Activated T-cell treated with anti-CD3 and anti-CD28 coated beads for 24 hours (primary cell): Measurements from ENCODE around the gene JAKMIP3.

Experiments
- DNase-seq: peaks from one replicate; pipeline ENCODE4 v3.0.0-alpha.2; 2020; ENCODE audit warnings: low read depth

JAKMIP3 gene

DNA sequence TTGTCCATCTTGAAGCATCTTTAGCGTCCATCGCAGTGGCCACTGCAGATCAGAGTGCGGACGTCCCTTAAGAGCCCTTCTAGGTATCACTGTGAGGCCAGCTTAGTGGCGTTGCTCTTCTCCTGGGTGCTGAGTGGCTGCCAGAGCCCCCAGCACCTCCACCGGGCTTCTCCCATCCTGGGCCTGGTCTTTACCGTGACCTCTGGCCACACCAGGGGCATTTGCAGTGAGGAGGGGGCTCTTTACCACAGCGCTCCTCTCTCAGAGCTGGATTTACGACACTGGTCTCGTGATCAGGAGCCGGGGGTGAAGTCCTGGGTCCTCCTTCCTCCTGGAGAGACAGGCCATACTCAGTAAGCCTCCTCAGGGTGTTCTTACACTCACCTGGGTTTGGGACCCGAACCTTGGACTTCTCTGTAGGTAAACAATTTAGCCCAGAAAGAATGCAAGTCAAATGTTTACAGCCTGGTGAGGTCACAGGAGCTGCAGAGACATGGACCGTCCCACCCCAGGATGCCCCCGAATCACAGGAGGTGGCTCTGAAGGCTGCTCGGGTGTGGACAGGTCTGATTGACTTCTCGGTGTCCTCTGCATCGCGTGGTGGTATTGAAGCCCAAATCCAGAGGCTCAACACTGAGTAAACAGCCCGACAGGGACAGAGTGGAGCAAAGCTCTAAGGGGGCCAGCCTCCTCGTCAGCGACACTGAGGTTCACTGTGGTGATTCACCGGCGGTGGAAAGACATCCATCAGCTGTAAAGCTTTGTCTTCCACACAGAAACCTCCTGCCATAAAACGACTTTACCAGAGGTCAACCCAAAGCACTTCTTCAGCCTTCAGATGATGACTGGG is 33.0 kb downstream of the JAKMIP3 start:
- DNase-seq: no peak

DNA sequence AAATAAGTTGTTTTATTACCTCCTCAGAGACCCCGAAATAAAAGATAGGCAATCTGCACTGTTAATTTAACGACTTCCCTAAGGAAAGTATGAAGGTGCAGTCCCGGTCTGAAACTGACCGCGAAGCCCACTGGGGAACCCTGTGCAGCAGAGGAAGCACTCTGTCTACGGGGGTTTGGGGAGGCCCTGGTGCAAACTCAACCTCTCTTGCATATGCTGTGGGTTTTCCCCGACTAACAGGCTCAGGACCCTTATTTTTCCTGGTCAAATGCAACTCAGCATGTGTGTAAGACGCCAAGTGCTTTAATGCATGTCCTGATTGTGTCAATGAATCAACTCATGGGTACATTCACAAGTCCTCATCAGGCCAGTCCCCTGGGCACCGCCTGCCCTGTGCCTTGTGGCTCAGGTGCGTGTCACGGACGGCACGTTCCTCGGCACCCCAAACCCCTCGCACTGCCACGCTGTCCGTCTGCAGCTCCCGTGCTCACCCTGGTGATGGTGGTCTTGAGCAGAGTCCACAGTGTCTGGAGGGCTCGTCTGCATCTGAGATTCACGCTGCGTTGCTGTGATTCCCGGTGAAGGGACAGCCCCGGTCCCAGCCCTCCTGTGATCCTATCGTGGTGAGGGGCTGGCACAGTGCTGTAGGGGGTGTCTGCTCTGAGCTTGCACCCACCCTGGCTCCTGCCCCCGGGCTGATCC is 33.8 kb downstream of the JAKMIP3 start:
- DNase-seq: no peak

GRCh38 chr10:132100091-132100481 is 34.3 kb downstream of the JAKMIP3 start:
- no peak for DNase-seq

DNA sequence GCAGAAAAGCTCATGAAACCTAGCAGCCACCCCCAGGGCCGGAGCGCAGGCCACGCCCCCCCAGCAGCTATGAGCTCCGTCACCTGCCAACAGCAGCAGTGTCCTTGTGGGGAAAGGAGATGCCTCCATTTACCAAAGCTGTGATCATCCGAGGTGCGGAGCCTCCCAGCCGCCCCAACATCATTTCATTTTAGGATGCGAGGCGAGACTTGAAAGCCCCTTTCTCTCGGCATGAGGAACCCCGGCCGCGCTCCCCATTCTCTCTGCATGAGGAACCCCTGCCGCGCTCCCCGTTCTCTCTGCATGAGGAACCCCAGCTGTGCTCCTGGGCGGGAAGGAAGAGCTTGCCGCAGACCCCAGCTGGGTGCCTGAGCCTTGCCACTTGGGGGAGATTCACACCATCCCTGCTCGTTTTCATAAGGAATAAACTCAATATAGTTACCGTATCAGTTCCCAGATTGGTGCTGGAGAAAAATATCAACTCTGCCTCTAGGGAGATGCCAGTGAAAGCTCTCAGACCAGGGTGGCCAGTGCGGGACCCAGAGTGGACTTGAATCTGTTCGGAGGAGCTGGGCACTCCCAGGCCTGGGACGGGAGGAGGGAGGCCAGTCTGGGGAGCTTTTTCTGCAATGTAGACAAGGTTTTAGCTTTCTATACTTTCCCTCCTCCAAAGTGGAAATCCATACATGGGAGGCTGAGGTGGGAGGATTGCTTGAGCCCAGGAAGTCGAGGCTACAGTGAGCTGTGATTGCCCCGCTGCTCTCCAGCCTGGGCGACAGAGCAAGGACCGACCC is 35.0 kb downstream of the JAKMIP3 start:
- DNase-seq: no peak

DNA sequence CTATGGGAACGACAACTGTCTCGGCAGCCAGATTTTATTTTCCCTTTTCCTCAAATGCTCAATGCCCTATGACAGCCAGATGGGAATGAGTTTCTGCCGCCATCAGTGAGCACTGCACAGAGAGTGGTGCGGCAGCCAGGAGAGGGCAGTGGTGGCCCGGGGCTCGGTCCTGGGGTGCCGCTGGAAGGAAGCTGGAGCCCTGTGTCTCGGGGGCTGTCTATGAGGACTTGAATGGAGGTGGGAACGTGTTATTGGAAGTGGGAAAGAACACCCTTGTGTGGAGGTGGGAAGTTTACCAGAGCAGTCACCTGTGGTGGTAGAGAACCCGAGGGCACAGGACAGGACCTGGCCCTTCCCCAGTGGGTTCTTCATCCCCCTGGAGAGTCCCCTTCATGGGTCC is 35.8 kb downstream of the JAKMIP3 start:
- no peak for DNase-seq

DNA sequence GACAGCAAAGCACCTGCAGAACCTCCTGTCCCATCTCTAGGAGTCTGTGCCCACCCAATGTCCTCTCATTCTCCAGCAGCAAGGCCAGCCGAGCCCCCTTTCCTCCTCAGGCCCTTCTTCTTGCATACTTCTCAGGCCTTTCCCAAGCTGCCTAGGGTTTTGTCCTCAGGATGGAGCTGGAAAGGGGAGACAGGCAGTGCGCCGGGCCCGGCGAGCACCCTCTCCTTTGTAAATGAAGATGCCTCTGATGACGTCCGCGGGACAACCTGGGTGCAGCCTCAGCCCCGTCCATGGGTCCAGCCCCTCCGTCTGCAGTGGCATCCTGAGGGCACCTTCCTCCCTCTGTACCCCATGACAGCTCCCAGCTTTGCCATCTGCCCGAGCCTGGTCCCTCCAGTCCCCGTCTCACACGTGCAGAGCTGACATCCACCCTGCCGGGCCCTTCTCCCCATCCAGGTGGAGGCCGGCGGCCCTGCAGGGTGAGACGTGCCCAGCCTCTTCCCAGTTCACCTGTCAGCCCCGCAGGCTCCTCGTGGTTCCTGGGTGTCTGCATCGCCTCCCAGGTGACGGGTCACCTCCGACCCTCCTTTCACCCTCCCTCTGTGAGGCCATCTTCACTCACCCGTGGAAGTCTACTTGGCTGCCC is 36.4 kb downstream of the JAKMIP3 start:
- DNase-seq: no peak

- DNase-seq: no peak
These were observed 37.0 kb downstream of the JAKMIP3 start for GRCh38 chr10:132102717-132103110.

DNA sequence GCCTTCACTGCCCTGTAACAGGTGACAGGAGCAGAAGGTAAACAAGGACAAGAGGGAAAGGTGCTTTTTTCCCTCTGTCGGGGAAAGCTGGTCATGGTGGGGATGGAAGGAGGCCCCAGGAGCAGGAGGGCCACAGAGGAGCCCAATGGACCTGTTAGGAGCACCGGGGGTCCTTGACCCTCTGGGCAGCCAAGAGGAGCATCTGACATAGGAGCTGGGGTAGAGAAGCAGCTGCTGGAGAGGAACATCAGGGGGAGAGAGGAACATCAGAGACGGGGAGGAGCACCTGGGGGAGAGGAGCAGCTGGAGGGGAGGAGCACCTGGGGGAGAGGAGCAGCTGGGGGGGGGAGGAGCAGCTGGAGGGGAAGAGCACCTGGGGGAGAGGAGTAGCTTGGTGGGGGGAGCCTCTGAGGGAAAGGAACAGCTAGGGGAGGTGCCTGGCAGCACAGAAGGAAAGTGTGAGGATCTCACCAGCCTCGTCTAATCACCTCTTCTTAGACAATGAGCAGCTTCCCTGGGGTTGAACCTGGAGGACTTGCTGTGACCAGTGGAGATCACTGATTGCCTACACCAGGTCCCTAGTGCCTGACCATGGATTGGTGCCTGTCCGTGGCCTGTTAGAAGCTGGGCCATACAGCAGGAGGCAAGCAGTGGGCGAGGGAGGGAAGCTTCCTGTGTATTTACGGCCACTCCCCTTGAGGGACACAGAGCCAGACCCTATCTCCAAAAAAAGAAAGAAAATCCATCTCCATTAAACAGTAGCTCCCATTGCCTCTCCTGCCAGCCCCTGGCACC is 37.6 kb downstream of the JAKMIP3 start:
- DNase-seq: no peak

DNA sequence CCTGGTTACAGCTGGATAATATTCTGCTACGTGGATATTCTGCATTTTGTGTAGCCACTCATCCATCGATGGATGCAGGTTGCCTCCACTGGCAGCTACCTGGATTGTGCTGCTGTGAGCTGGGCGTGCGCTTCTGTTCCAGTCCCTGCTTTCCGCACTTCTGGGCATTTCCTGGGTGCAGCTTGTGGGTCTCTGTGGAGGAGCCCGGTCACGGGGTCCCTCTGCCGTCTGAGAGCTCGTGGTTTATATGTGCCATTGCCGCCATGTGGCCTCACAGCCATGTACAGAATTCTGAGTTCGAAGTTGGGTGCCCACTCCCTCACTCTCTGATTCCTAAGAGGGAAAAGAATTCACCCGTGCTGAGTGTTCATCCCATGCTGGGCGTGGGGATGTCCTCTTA is 38.3 kb downstream of the JAKMIP3 start:
- no peak for DNase-seq

DNA sequence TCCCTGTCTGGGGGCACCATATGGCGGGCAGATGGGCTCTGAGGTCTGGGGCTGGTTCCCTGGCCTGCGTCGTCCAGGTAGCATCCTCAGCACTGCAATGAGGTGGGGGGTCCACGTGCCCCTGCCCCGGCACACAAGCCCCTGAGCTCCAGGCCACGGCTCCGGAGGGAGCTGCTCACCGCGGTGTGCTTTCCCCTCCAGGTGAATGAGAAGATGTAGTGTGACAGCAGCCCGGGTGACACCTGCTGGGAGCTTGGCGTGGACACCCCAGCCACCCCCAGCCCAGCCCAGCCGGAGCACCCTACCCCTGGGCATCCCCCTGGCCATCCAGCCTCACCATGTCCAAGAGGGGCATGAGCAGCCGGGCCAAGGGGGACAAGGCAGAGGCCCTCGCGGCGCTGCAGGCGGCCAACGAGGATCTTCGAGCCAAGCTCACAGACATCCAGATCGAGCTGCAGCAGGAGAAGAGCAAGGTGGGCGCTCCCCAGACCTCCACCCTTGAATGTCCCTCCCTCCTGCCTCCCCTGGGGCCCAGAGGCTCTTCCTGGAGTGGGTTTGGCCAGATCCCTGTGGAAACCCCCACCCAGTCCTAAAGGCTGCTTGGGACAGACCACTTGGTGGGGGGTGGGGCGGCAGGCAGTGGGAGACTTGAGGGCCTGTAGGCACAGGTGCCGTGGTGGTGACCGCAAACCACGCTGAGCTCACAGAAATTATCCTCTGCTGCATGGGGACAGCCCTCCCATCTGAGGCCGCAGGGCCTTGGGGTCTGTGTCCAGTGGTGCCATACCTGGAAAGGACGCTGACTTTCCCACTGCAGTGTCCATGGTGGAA is 38.9 kb downstream of the JAKMIP3 start:
- no peak for DNase-seq

DNA sequence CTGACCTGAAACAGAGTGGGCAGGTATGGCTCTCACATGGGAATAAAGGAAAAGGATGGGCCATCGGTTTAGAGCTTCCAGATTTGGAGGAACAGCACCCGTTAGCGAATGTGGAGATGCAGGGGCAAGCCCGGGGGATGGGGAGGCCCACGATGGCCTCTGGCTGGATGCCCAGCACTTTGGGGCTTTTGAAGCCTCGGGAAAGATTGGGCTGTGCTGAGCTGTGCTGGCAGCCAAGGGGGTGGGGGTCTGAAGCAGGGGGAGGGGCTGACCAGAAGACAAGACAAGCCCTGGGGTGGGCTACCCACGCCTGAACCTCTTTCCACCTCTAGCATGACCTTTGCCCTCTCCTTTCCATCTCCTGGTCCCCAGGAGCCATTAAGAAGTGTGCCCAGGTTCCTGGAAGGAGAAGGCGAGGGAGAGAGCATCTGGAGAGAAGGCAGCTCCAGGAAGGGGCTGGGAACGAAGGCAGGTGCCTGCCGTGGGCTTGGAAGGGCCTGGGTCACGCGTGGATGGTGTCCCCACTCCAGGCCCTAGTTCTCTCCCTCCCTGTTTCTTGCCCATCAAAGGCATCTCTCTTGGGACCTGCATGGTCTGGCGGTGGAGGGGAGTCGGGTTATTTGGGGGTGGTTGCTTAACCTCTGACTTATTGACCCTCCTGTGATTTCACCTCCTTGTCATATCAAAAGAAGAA is 39.7 kb downstream of the JAKMIP3 start:
- DNase-seq: no peak

GRCh38 chr10:132106431-132106830 is 40.7 kb downstream of the JAKMIP3 start:
- no peak for DNase-seq

DNA sequence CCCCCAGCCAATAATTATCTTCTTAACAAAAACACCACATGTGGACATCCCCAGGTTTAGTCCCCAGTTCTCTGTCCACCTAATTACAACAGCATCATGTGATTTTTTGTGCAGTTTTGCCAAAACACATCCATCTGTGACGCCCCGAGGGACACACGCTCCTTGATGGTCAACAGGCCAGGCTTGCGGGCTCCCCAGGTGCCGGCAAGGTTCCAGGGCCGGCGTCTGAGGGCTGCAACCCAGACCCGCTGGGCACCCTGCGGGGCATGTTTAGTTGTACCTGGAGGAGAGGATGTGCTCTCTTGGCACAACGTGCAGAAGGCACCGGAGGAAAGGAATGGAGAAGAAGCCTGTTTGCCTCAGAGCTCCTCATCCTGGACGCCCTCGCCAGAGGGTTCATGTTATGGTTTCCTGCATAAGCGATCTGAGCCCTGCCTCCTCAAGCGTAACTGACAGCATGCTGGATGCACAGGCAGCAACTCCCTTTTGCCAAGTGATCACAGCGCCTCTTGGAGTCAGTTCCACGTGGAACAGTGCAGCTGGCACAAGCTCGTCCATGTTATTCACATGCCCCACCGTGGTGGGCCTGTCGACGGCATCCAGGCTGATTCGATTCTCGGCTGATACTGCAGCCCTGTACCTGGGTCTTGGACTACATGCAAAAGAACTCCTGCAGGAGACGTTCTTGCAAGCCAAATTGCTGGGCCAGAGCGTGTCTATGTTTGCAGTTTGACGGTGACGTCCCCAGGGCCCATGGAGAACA is 41.6 kb downstream of the JAKMIP3 start:
- no peak for DNase-seq

DNA sequence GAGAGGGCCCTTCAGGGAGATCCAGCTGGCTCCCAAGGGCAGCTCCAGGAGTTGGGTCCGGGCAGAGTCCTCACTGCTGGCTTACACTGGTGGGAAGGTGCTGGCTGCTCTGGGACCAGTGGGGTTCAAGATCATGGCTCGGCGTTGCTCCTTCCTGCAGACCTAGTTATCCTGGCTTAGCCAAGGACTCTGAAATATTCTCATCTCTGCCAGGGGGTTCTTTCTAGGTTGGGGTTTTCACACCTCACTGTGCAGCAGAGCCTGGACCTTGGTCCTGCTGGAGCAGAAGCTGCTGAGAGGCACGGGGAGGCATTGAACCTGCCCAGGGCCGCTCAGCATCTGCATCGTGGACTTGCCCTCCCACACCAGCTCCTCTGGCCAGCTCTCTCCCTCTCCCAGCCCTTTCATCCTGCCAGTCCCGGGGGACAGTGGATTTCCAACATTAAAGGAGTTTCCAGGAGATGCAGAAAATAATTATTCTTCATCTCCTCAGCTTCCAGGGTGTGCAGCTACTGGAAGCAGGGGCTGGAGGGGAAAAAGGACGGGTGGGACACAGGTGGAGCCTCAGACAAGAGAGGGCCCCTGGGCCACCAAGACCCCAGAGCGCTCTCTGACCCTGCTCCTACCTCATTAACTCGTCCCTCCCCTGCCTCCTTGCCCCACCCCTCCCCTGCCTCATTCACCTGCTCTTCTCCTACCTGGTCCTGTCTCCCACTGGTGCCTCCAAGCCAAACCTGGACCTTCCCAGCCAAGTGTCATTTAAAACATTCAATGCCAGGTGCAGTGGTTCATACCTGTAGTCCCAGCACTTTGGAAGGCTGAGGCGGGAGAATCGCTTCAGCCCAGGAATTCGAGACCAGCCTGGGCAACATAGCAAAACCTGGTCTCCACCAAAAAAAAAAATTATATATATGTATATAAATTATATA is 42.5 kb downstream of the JAKMIP3 start:
- no peak for DNase-seq

- no peak for DNase-seq
These were observed 43.8 kb downstream of the JAKMIP3 start for GRCh38 chr10:132109341-132110110.

GRCh38 chr10:132110111-132110521 is 44.4 kb downstream of the JAKMIP3 start:
- DNase-seq: no peak

DNA sequence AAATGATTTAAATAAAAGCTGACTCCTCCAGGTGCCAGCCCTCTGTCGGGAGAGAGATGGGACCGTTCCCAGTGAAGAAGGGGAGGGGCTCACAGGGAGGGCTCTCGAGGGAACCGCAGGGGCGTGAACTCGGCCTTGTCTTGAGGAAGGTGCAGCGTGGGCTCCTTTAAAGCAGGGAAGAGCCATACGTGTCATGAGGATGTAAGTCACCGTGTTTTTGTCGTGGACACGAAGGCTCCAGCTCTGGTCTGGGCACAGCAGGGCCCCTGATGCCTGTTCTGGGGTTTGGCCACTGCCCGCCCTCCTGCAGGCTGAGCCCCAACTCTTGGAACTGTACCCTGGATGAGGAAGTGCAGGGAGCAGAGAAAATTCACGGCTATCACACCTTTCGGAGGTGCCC is 45.0 kb downstream of the JAKMIP3 start:
- DNase-seq: no peak
